ENCODE measurements around the gene OR4D9. TPM values are rescaled to one million over a fixed set of nuclear protein-coding genes. Genes with fewer than 3 reads are reported as not detected.

OR4D9 gene
- total and polyA plus RNA-seq, 2 donors (not counting 3 experiments of a cell fraction or from before 2014, with no cell fraction given): not detected

GRCh38 chr11:59544869-59545178 is 33.5 kb downstream of the OR4D9 start:
- Histone ChIP-seq H3K4me1 (ENCODE audit: control insufficient read depth, extremely low read depth, insufficient read depth, low read length) (peaks cover 25% of the 10 kb centered on the region), H3K9ac (replicated peaks; ENCODE audit: extremely low read depth, insufficient read depth, low read length) (no peak overlapping the region), H3K4me2 (ENCODE audit: insufficient read depth, low read length) (no peak overlapping the region), H3K27ac (ENCODE audit: insufficient read depth, low read depth, low read length) (no peak overlapping the region), H2AFZ (ENCODE audit: low read depth, low read length) (peak overlapping the region; percentile 8), H3K9me3 (replicated peaks; ENCODE audit: control insufficient read depth, insufficient read depth, low read length) (no peaks in the 10 kb centered on the region), H3K79me2 (ENCODE audit: control insufficient read depth, insufficient read depth, low read length) (no peaks in the 10 kb centered on the region), H4K20me1 (replicated peaks; ENCODE audit: control insufficient read depth, extremely low read depth, insufficient read depth, low read length) (no peaks in the 10 kb centered on the region), H3K36me3 (ENCODE audit: control insufficient read depth in 2 of 2, extremely low read depth in 1 of 2, insufficient read depth in 2 of 2, low read length in 2 of 2) (no peaks in the 10 kb centered on the region), H3K9me1 (replicated peaks; ENCODE audit: control insufficient read depth, extremely low read depth, insufficient read depth, low read length) (no peaks in the 10 kb centered on the region), H3K27me3 (ENCODE audit: control insufficient read depth in 2 of 2, insufficient read depth in 2 of 2, low read length in 2 of 2) (no peaks in the 10 kb centered on the region), H3K4me3 (replicated peaks in 1 of 3; ENCODE audit: insufficient read depth in 1 of 3, low read depth in 1 of 3, low read length in 3 of 3) (no peak overlapping the region)
- ChIA-PET POLR2A (no interaction called here), CTCF (no interaction called here)
- no peak for TF ChIP-seq EZH2 (IDR thresholded peaks at IDR 0.05; ENCODE audit: borderline replicate concordance, low read depth, low read length, severe bottlenecking)
- no peak for TF ChIP-seq GATA2 (IDR thresholded peaks at IDR 0.05; ENCODE audit: insufficient read depth, insufficient read length, low read depth, low read length)
- TF ChIP-seq MYC (IDR thresholded peaks at IDR 0.05; ENCODE audit: low read depth, low read length): no peak
- no peak for TF ChIP-seq JUN (IDR thresholded peaks at IDR 0.05; ENCODE audit: borderline replicate concordance, insufficient read depth, insufficient read length, low read depth)
- no peak for TF ChIP-seq FOS (IDR thresholded peaks at IDR 0.05; ENCODE audit: borderline replicate concordance, insufficient read depth, low read length)
- TF ChIP-seq CTCF (IDR thresholded peaks at IDR 0.05; ENCODE audit: extremely low read depth in 1 of 2, insufficient read depth in 1 of 2, low read depth in 1 of 2, low read length in 2 of 2): no peak
- TF ChIP-seq POLR2AphosphoS5 (IDR thresholded peaks at IDR 0.05; ENCODE audit: insufficient read depth, low read depth, low read length): no peak
- no peak for TF ChIP-seq POLR2A (IDR thresholded peaks at IDR 0.05; ENCODE audit: low read depth, low read length)
- no peak for TF ChIP-seq MAX (IDR thresholded peaks at IDR 0.05; ENCODE audit: insufficient read depth, insufficient read length)
- FAIRE-seq: no peak
- DNase-seq (ENCODE audit: low read depth, low spot score): no peak
- no TSS peak for BruUV-seq (replicated peaks)
- intact Hi-C loops (cut with micrococcal nuclease): no loop called here
- dilution Hi-C loops (cut with MboI; ENCODE audit: extremely low pct_ligation_motif_present, low sequenced_read_pairs): no loop called here

Measured in endothelial cell of umbilical vein (primary cell).